ENCODE data around the gene BBS9. TPM values are rescaled to one million over a fixed set of nuclear protein-coding genes. Genes with fewer than 3 reads are reported as not detected.

Gene BBS9
- total RNA-seq, 1 donor from 2014 or later, result 21.1 TPM

- Mint-ChIP-seq H3K27me3 (ENCODE audit: unreplicated experiment) (peaks cover 2% of the 10 kb centered on the region), H3K4me1 (ENCODE audit: low read depth, unreplicated experiment) (peaks cover 8% of the 10 kb centered on the region), H3K27ac (ENCODE audit: unreplicated experiment) (no peak overlapping the region), H3K36me3 (ENCODE audit: unreplicated experiment) (no peaks in the 10 kb centered on the region), H3K4me3 (ENCODE audit: unreplicated experiment) (no peak overlapping the region), H3K9me3 (ENCODE audit: unreplicated experiment) (no peaks in the 10 kb centered on the region)
- no peak for DNase-seq
- no peak for TF ChIP-seq CTCF (IDR thresholded peaks at IDR 0.05; ENCODE audit: partially characterized antibody, unreplicated experiment)
Observed at GRCh38 chr7:33559324-33559710, 430.0 kb downstream of the BBS9 start.

GRCh38 chr7:33562996-33563395 is 433.6 kb downstream of the BBS9 start:
- Mint-ChIP-seq H3K27ac (ENCODE audit: unreplicated experiment) (no peak overlapping the region), H3K9me3 (ENCODE audit: unreplicated experiment) (no peaks in the 10 kb centered on the region), H3K4me1 (ENCODE audit: low read depth, unreplicated experiment) (peaks cover 8% of the 10 kb centered on the region), H3K27me3 (ENCODE audit: unreplicated experiment) (peaks cover 2% of the 10 kb centered on the region), H3K36me3 (ENCODE audit: unreplicated experiment) (no peaks in the 10 kb centered on the region), H3K4me3 (ENCODE audit: unreplicated experiment) (no peak overlapping the region)
- no peak for DNase-seq
- TF ChIP-seq CTCF (IDR thresholded peaks at IDR 0.05; ENCODE audit: partially characterized antibody, unreplicated experiment), result no peak

GRCh38 chr7:33563651-33564050 is 434.3 kb downstream of the BBS9 start:
- TF ChIP-seq CTCF (IDR thresholded peaks at IDR 0.05; ENCODE audit: partially characterized antibody, unreplicated experiment), result no peak

GRCh38 chr7:33578166-33578565 is 448.8 kb downstream of the BBS9 start:
- no peak for DNase-seq
- H3K4me3 Mint-ChIP-seq (ENCODE audit: unreplicated experiment), result no peak overlapping the region
- H3K27ac Mint-ChIP-seq (ENCODE audit: unreplicated experiment), result no peak overlapping the region
- peaks cover 8% of the 10 kb centered on the region for H3K4me1 Mint-ChIP-seq (ENCODE audit: low read depth, unreplicated experiment)
- H3K36me3 Mint-ChIP-seq (ENCODE audit: unreplicated experiment), result no peaks in the 10 kb centered on the region
- no peaks in the 10 kb centered on the region for H3K9me3 Mint-ChIP-seq (ENCODE audit: unreplicated experiment)
- TF ChIP-seq CTCF (IDR thresholded peaks at IDR 0.05; ENCODE audit: partially characterized antibody, unreplicated experiment), result no peak
- H3K27me3 Mint-ChIP-seq (ENCODE audit: unreplicated experiment), result peaks cover 1% of the 10 kb centered on the region

More at GRCh38 chr7:33563651-33564050, 434.3 kb downstream of the BBS9 start:
- no peaks in the 10 kb centered on the region for H3K27me3 Mint-ChIP-seq (ENCODE audit: unreplicated experiment)
- no peak overlapping the region for H3K4me3 Mint-ChIP-seq (ENCODE audit: unreplicated experiment)
- no peaks in the 10 kb centered on the region for H3K9me3 Mint-ChIP-seq (ENCODE audit: unreplicated experiment)
- H3K27ac Mint-ChIP-seq (ENCODE audit: unreplicated experiment), result no peak overlapping the region
- no peak for DNase-seq
- H3K4me1 Mint-ChIP-seq (ENCODE audit: low read depth, unreplicated experiment), result peaks cover 4% of the 10 kb centered on the region
- no peaks in the 10 kb centered on the region for H3K36me3 Mint-ChIP-seq (ENCODE audit: unreplicated experiment)

GRCh38 chr7:33578881-33579672 is 449.7 kb downstream of the BBS9 start:
- peaks cover 8% of the 10 kb centered on the region for H3K4me1 Mint-ChIP-seq (ENCODE audit: low read depth, unreplicated experiment)
- H3K9me3 Mint-ChIP-seq (ENCODE audit: unreplicated experiment), result no peaks in the 10 kb centered on the region
- H3K27ac Mint-ChIP-seq (ENCODE audit: unreplicated experiment), result no peak overlapping the region
- peaks cover 1% of the 10 kb centered on the region for H3K27me3 Mint-ChIP-seq (ENCODE audit: unreplicated experiment)
- TF ChIP-seq CTCF (IDR thresholded peaks at IDR 0.05; ENCODE audit: partially characterized antibody, unreplicated experiment), result no peak
- DNase-seq, result no peak
- H3K36me3 Mint-ChIP-seq (ENCODE audit: unreplicated experiment), result no peaks in the 10 kb centered on the region
- H3K4me3 Mint-ChIP-seq (ENCODE audit: unreplicated experiment), result no peak overlapping the region

Measured in glutamatergic neuron (in vitro differentiated cells).